ENCODE data around the gene TMEM120B. TPM values are rescaled to one million over a fixed set of nuclear protein-coding genes. Genes with fewer than 3 reads are reported as not detected.
A peak's percentile ranks its signal among the peaks of the same experiment; 100 is the strongest.

TMEM120B gene
- total and polyA plus RNA-seq, 2 of the 13 experiments (the other 11 are each of a cell fraction or from before 2014, with no cell fraction given): 7.1 to 12.9 TPM

- TF ChIP-seq JUND (CRISPR knock-in tag; IDR thresholded peaks at IDR 0.05) (no peak), ZNF549 (CRISPR knock-in tag; IDR thresholded peaks at IDR 0.05) (no peak)
Observed at GRCh38 chr12:121815263-121815662, 102.7 kb downstream of the TMEM120B start (continued).

- in situ Hi-C loops (cut with HindIII; ENCODE audit: extremely low pct_ligation_motif_present, low pct_unique_long_range_greater_than_20kb) (no loop called here), intact Hi-C loops (cut with micrococcal nuclease; ENCODE audit: unreplicated experiment) (no loop called here)
- no peak overlapping the region for H3K4me3 ChIP-seq (replicated peaks in 1 of 3; ENCODE audit: insufficient read depth in 1 of 3, low read depth in 2 of 3, low read length in 3 of 3)
- H3K27me3 ChIP-seq (ENCODE audit: control insufficient read depth in 1 of 2, insufficient read depth in 2 of 2, low read length in 2 of 2): no peaks in the 10 kb centered on the region
- H3K4me2 ChIP-seq (ENCODE audit: low read depth, low read length): no peak overlapping the region
- CTCF ChIA-PET (ENCODE audit: low intra/inter-chr PET ratio, low total read pairs): no interaction called here
- 96% methylated on average over 29 of the region's 47 CpGs for WGBS (ENCODE audit: low lambda C conversion rate)
- no TSS peak for BruUV-seq (replicated peaks)
- H3K36me3 ChIP-seq (replicated peaks in 1 of 2; ENCODE audit: control insufficient read depth in 1 of 2, insufficient read depth in 2 of 2, low read length in 2 of 2): peaks cover 20 to 61% of the 10 kb centered on the region in 2 experiments; a peak in 4 of 5 replicates
- DNase-seq (ENCODE audit: low spot score) (no peak), FAIRE-seq (no peak), ATAC-seq (no peak)
- 0 out of 2 replicates have a peak, but pooled peaks have one; percentile 4 for TF ChIP-seq ZNF687 (CRISPR knock-in tag; IDR thresholded peaks at IDR 0.05)
- peak; percentile 31; the same call in 1 of the 2 replicates for TF ChIP-seq RBFOX2 (IDR thresholded peaks at IDR 0.05; ENCODE audit: low read depth, low read length)
- peak; percentile 81 for TF ChIP-seq AGO2 (optimal IDR thresholded peaks at IDR 0.05; ENCODE audit: low read depth, low read length)
- no peak for TF ChIP-seq ZNF460 (CRISPR knock-in tag; IDR thresholded peaks at IDR 0.05; ENCODE audit: borderline replicate concordance)
- H2AFZ ChIP-seq (ENCODE audit: low read length): no peak overlapping the region
- H3K9ac ChIP-seq (ENCODE audit: insufficient read depth, low read depth, low read length): no peak overlapping the region
- H3K79me2 ChIP-seq (ENCODE audit: insufficient read depth, low read length): peaks cover 18% of the 10 kb centered on the region
- POLR2A ChIA-PET: no interaction called here
- H3K9me3 ChIP-seq (ENCODE audit: low read length): no peaks in the 10 kb centered on the region
- H3K27ac ChIP-seq (ENCODE audit: extremely low read length, insufficient read depth, low read length): no peak overlapping the region
- H4K20me1 ChIP-seq (ENCODE audit: insufficient read depth, low read length): no peaks in the 10 kb centered on the region
- peaks cover 16% of the 10 kb centered on the region for H3K4me1 ChIP-seq (ENCODE audit: insufficient read depth, low read length)
Observed at GRCh38 chr12:121816925-121817647, 104.5 kb downstream of the TMEM120B start.
